ENCODE results near the gene PAK5.
A peak's percentile ranks its signal among the peaks of the same experiment; 100 is the strongest.

PAK5 gene

DNA sequence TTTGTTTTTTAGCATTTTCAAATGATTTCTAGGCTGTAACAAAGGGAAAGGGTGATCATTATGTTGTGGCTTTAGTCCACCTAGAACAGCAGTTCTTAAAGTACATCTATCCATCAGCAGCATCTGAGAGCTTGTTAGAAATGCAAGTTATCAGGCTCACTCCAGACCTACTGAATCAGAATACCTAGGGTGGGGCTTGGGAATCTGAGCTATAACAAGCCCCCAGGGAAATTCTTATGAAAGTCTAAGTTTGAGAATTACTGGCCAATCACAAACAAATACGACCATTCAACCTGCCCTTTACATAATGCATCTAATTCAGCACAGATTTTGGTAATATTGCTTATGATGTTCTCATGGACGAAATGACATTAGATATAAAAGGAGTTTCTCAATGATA is 201.0 kb downstream of the PAK5 start:
- in situ Hi-C loops (cut with MboI; ENCODE audit: low sequenced_read_pairs), result no loop called here
- Histone ChIP-seq H3K27me3 (ENCODE audit: low read depth) (no peaks in the 10 kb centered on the region), H3K4me3 (no peak overlapping the region), H3K36me3 (replicated peaks) (no peaks in the 10 kb centered on the region), H3K4me1 (no peaks in the 10 kb centered on the region), H3K9me3 (no peaks in the 10 kb centered on the region)
- DNase-seq (ENCODE audit: low spot score in 2 of 2), result no peak

DNA sequence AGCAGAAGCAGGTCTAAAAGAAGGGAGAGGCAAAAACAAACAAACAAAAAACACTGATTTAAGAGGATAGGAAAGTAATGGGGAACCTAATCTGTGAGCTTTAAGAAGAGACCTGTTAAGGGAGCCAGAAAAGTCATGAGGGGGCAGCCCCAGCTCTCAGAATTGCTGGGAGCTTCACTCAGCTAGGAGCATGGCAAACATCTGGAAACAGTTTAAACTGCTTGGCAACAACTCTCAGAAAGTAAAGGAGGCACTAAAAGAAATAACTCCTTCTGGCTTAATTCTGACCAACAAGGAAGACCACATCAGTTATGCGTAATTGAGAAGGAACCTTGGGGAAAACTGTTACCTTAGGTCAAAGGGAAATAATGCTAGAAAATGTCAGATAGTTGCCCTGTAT is 203.1 kb downstream of the PAK5 start:
- in situ Hi-C loops (cut with MboI; ENCODE audit: low sequenced_read_pairs), result no loop called here

DNA sequence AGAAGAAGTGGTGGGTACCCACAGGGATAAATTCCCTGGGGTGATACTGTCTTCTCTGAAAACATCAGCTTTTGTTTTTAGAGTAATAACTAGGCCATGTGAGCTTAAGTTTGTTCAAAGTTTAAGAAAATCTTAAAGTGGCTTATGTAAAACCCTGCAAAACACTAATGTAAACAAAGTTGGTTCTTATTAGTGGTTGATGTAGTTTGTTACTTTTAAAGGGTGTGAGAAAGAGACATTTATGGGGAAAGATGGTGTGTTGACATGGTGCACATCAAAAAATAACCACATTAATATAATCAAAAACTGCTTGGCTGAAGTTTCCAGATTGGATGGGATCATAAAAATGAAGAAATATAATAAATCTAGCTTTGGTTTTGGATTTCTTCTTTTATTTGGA is 204.5 kb downstream of the PAK5 start:
- Histone ChIP-seq H3K4me1 (no peaks in the 10 kb centered on the region), H3K9me3 (no peaks in the 10 kb centered on the region), H3K27me3 (ENCODE audit: low read depth) (no peaks in the 10 kb centered on the region; the same call in 1 of the 2 replicates), H3K36me3 (replicated peaks) (no peaks in the 10 kb centered on the region), H3K4me3 (no peak overlapping the region)
- no peak for DNase-seq (ENCODE audit: low spot score in 2 of 2)
- in situ Hi-C loops (cut with MboI; ENCODE audit: low sequenced_read_pairs), result no loop called here

More for the DNA sequence above, 203.1 kb downstream of the PAK5 start:
- H3K4me3 ChIP-seq, result no peak overlapping the region
- H3K36me3 ChIP-seq (replicated peaks), result no peaks in the 10 kb centered on the region
- H3K4me1 ChIP-seq, result no peaks in the 10 kb centered on the region
- DNase-seq (ENCODE audit: low spot score in 2 of 2), result no peak
- H3K9me3 ChIP-seq, result no peaks in the 10 kb centered on the region
- no peaks in the 10 kb centered on the region; the same call in 1 of the 2 replicates for H3K27me3 ChIP-seq (ENCODE audit: low read depth)

DNA sequence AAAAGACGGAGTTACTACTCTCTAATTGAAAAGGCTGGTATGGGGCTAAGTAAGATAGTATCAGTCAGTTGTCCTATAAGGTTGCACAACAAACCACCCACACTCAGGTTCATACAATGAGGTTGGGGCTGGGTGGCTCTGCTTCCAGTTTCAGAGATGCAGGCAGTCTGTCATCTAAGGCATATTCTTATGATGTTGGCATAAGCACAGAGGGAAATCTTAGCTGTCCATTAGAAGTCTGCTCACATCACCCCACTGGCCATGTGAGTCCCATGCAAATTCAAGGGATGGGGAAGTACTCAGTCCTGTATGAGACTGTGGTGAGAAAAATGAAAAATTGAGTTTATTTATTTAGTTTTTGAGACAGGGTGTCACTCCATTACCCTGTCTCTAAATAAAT is 205.9 kb downstream of the PAK5 start:
- H3K27me3 ChIP-seq (ENCODE audit: low read depth), result no peaks in the 10 kb centered on the region; the same call in 1 of the 2 replicates
- H3K9me3 ChIP-seq, result no peaks in the 10 kb centered on the region
- in situ Hi-C loops (cut with MboI; ENCODE audit: low sequenced_read_pairs), result no loop called here
- H3K36me3 ChIP-seq (replicated peaks), result no peaks in the 10 kb centered on the region
- H3K4me1 ChIP-seq, result no peaks in the 10 kb centered on the region
- no peak for DNase-seq (ENCODE audit: low spot score in 2 of 2)
- H3K4me3 ChIP-seq, result no peak overlapping the region

DNA sequence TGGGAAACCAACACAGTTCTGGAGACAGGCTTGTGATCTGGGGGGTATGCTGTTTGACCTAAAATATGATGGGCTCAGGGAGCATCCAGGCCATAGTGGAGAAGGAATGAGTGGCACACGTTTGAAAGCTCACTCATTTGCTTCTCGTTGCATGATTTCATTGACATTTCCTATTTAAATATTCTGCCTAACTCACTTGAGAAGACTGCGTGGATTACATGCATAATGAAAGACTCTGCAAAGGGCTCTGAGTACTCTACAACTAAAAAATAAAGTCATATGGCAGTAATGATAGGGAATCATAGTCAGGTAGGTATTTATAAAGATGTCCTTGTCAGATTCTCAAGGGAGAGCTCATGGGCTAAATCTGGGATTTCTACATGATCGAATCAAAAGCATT is 206.6 kb downstream of the PAK5 start:
- Histone ChIP-seq H3K4me1 (no peaks in the 10 kb centered on the region), H3K36me3 (replicated peaks) (no peaks in the 10 kb centered on the region), H3K27me3 (ENCODE audit: low read depth) (no peaks in the 10 kb centered on the region; the same call in 1 of the 2 replicates), H3K4me3 (no peak overlapping the region), H3K9me3 (no peaks in the 10 kb centered on the region)
- in situ Hi-C loops (cut with MboI; ENCODE audit: low sequenced_read_pairs), result no loop called here
- no peak for DNase-seq (ENCODE audit: low spot score in 2 of 2)

DNA sequence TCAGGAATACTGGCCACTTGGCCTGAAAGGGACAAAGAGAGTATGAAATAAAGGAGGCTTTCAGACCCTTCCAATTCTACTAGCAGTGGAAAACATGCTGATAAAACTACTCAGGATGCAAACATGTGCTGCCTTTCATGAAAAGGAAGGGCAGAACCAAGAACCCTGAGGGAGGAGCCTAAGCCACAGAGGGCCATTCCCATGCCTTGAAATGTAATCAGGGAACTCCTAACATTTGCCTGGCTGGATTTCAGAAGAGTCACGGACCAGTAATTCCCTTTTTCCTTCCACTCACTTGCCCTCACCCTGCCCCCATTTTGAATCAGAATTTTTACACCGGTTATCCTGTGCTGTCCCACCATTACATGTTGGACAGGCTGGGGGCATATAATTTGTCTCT is 208.3 kb downstream of the PAK5 start:
- Histone ChIP-seq H3K4me3 (no peak overlapping the region), H3K4me1 (no peaks in the 10 kb centered on the region), H3K9me3 (no peaks in the 10 kb centered on the region), H3K36me3 (replicated peaks) (no peaks in the 10 kb centered on the region), H3K27me3 (ENCODE audit: low read depth) (no peaks in the 10 kb centered on the region; the same call in 1 of the 2 replicates)
- in situ Hi-C loops (cut with MboI; ENCODE audit: low sequenced_read_pairs), result no loop called here
- DNase-seq (ENCODE audit: low spot score in 2 of 2), result no peak

DNA sequence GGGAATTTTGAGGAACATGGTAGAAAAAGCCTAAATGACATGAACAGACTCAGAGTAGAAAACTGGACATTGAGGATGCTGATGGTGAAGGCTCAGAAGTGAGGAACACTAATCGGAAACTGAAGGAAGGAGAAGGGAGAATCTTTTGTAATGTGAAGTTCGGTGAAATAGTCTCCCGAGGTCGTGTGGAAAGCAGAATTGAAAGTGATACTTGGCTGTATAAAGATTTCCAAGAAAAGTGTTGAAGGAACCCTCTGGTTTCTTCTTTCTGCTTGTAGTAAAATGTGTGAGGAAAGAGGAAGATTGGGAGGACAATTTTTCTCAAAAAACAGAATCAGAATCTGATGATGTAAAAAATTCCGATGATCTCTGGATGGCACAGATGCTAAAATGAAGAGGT is 209.0 kb downstream of the PAK5 start:
- no peaks in the 10 kb centered on the region for H3K36me3 ChIP-seq (replicated peaks)
- no peaks in the 10 kb centered on the region; the same call in 1 of the 2 replicates for H3K27me3 ChIP-seq (ENCODE audit: low read depth)
- no peak for DNase-seq (ENCODE audit: low spot score in 2 of 2)
- no peak overlapping the region for H3K4me3 ChIP-seq
- no peaks in the 10 kb centered on the region for H3K4me1 ChIP-seq
- no peaks in the 10 kb centered on the region for H3K9me3 ChIP-seq
- in situ Hi-C loops (cut with MboI; ENCODE audit: low sequenced_read_pairs), result no loop called here

DNA sequence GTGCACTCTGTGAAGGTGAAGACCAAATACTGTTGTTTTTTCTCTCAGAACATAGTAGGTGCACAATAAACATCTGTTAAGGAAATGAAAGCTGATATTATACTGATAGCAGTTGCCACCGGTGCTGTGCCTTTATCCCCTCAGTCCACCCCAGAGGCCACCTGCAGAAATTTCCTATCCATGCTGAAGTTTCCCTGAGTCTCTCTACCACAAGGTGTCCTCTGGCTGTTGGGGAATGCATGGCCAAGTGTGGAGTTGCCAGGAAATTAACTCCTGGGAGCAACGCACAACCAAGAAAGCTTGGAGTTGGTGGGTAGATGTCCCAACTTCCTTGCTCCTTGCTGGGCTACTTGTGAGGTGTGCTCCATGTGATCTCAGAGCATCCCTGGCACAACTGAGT is 210.3 kb downstream of the PAK5 start:
- H3K27me3 ChIP-seq (ENCODE audit: low read depth), result no peaks in the 10 kb centered on the region; the same call in 1 of the 2 replicates
- in situ Hi-C loops (cut with MboI; ENCODE audit: low sequenced_read_pairs), result no loop called here
- H3K4me1 ChIP-seq, result no peaks in the 10 kb centered on the region
- no peaks in the 10 kb centered on the region for H3K9me3 ChIP-seq
- H3K36me3 ChIP-seq (replicated peaks), result no peaks in the 10 kb centered on the region
- H3K4me3 ChIP-seq, result no peak overlapping the region
- DNase-seq (ENCODE audit: low spot score in 2 of 2), result no peak

DNA sequence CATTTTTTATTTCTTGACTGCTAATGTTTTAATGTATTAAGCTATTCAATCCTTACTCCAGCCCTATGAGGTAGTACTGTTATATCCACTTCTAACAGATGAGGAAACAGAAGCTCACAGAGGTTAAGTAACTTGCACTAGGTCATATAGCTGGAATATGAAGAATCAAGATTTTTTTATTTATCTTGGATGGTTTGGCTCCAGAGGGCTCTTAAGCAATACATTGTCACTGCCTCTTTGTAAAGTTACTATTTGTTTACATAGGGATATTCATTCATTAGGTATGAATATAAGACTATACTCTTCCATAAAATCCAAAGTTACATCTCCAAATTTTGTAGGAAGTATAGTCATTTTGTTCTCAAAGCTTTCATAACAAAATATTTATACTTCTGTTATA is 210.7 kb downstream of the PAK5 start:
- no peak for DNase-seq (ENCODE audit: low spot score in 2 of 2)
- Histone ChIP-seq H3K36me3 (replicated peaks) (no peaks in the 10 kb centered on the region), H3K4me3 (no peak overlapping the region), H3K4me1 (no peaks in the 10 kb centered on the region), H3K9me3 (no peaks in the 10 kb centered on the region), H3K27me3 (ENCODE audit: low read depth) (no peaks in the 10 kb centered on the region; the same call in 1 of the 2 replicates)
- in situ Hi-C loops (cut with MboI; ENCODE audit: low sequenced_read_pairs), result no loop called here

DNA sequence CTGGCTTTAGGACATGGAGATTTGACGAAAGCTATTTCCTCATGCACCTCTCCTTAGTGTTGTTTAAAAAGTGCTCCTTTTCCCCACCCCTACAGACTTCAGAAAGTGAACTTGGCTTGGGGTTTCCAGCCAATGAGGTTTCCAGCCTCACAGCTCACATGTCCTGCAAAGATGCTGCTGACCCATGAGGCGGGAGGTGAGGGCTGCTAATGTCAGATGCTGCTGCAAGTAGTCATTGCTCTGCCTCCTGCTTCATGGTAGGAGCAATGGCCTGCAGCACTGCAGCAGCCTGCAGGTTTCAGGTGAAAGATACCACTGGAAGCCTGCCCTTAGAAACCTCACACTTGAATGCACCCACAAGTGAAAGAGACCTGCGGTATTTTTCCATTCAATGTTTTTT is 211.7 kb downstream of the PAK5 start:
- no peaks in the 10 kb centered on the region for H3K36me3 ChIP-seq (replicated peaks)
- H3K4me1 ChIP-seq, result no peaks in the 10 kb centered on the region
- no peak for DNase-seq (ENCODE audit: low spot score in 2 of 2)
- H3K4me3 ChIP-seq, result no peak overlapping the region
- H3K27me3 ChIP-seq (ENCODE audit: low read depth), result no peaks in the 10 kb centered on the region; the same call in 1 of the 2 replicates
- no peaks in the 10 kb centered on the region for H3K9me3 ChIP-seq
- in situ Hi-C loops (cut with MboI; ENCODE audit: low sequenced_read_pairs), result no loop called here

DNA sequence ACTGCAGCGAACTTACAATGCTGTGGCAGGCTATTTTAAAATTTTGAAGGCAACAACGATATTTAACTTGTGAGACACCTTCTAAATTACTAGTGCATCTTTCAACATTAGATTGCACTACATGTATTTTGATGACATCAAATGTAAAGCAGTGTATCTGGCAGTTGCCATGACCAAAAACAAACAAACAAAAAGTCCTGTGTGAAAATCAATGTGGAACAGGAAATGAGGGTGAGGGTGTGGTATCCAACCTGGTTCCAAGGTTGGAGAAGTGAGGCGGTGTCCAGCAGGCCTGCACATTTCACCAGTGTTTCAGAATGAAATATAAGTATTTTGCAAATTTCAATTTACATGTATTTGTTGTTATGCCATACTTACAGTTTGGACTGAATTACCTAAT is 212.5 kb downstream of the PAK5 start:
- Histone ChIP-seq H3K4me3 (no peak overlapping the region), H3K27me3 (ENCODE audit: low read depth) (no peaks in the 10 kb centered on the region), H3K9me3 (no peaks in the 10 kb centered on the region), H3K4me1 (no peaks in the 10 kb centered on the region), H3K36me3 (replicated peaks) (no peaks in the 10 kb centered on the region)
- DNase-seq (ENCODE audit: low spot score in 2 of 2), result no peak
- in situ Hi-C loops (cut with MboI; ENCODE audit: low sequenced_read_pairs), result no loop called here

DNA sequence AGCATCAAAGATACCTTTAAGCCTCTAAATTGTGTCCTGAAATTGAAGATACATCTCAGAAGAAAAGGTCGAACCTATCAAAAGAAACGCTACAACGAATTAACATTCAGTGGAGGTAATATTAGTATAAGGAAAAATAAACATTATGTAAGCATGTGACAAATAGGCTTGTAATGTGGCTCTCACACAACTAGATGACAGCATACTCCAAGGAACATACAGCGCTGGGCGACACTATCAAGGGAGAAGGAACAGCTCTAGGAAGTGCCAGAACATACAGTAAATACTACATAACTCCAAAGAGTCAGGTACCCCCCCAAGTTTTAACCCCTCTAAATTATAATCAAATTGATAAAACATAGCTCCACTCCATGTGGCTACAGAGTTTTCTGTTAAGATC is 220.9 kb downstream of the PAK5 start:
- Histone ChIP-seq H3K27me3 (ENCODE audit: low read depth) (no peaks in the 10 kb centered on the region), H3K4me3 (no peak overlapping the region), H3K36me3 (replicated peaks) (no peaks in the 10 kb centered on the region), H3K4me1 (no peaks in the 10 kb centered on the region), H3K9me3 (no peaks in the 10 kb centered on the region)
- DNase-seq (ENCODE audit: low spot score in 2 of 2), result no peak
- in situ Hi-C loops (cut with MboI; ENCODE audit: low sequenced_read_pairs), result loop anchor here (25.0 kb wide), 2 partner anchors 294 to 469 kb away; no protein-coding TSS in a partner anchor

DNA sequence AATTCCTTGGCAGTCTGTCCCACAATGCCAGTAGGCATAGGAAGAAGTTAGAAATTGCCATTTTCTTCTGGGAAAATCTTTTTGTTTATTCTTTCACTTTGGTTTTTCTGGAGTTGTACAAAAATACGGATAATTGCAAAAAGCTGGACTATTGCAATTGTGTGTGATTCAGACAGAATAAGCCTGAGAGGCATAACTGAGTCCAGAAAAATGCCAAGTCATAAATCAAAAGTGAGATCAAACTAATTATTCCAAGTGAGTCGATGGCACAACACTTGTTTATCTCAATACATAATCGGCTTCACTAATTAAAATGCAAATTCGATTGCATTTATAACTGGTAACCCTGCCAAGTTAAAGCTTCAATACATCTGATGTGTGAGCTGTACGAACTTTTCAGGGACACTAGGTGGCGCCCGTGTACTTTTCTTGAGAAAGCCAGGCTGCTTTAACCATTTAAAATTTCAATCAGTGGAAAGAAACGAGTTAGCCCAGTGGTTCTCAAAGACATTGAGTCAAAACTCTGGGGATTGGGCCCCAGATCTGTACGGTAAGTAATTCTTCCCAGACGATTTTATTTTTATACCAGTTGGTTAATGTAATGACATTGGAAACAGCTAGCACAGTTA is 221.9 kb downstream of the PAK5 start:
- Histone ChIP-seq H3K4me3 (no peak overlapping the region), H3K27me3 (ENCODE audit: low read depth) (no peaks in the 10 kb centered on the region), H3K36me3 (replicated peaks) (no peaks in the 10 kb centered on the region), H3K4me1 (no peaks in the 10 kb centered on the region), H3K9me3 (no peaks in the 10 kb centered on the region)
- DNase-seq (ENCODE audit: low spot score in 2 of 2), result peak; percentile 68 to 69
- in situ Hi-C loops (cut with MboI; ENCODE audit: low sequenced_read_pairs), result loop anchor here (25.0 kb wide), 2 partner anchors 295 to 470 kb away; no protein-coding TSS in a partner anchor

DNA sequence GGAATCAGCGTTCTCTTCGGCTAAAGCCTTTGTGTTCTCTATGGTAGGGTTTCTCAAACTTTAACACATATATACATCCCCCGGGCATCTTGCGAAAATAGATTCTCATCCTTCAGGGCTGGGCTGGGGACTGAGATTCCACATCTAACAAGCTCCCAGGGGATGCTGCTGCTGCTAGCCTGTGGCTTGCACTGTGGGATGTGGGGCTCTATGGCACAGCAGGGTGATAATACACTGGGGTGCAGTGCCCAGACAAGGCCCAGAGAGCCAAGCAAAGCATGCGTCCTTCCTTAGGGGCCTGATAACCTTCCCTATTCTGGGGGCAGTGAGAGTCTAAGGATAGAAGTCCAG is 222.4 kb downstream of the PAK5 start:
- no peak for DNase-seq (ENCODE audit: low spot score in 2 of 2)
- Histone ChIP-seq H3K4me3 (no peak overlapping the region), H3K36me3 (replicated peaks) (no peaks in the 10 kb centered on the region), H3K4me1 (no peaks in the 10 kb centered on the region), H3K27me3 (ENCODE audit: low read depth) (no peaks in the 10 kb centered on the region), H3K9me3 (no peaks in the 10 kb centered on the region)
- in situ Hi-C loops (cut with MboI; ENCODE audit: low sequenced_read_pairs), result loop anchor here (25.0 kb wide), 2 partner anchors 296 to 471 kb away; no protein-coding TSS in a partner anchor
